Endothelial cell of hepatic sinusoid (primary cell): ENCODE results near the gene NEDD4.
"Not testable (repeated sequence)": the region's sequence is repeated elsewhere in the genome, so short reads cannot be mapped to it uniquely, and the experiment has no call there.

ENCODE experiments used
- in situ Hi-C: cut with HindIII; loops from 2 replicates; pipeline ENCODE4 v1.10.0; 2017; ENCODE audit warnings: low sequenced_read_pairs

The NEDD4 gene

GRCh38 chr15:56006371-56006770, 13.0 kb upstream of the NEDD4 start:
- in situ Hi-C loops, result not testable (repeated sequence)

- in situ Hi-C loops, result not testable (repeated sequence)
Observed at GRCh38 chr15:56004281-56004680, 10.9 kb upstream of the NEDD4 start.

- in situ Hi-C loops, result not testable (repeated sequence)
Observed at GRCh38 chr15:56003777-56004176, 10.4 kb upstream of the NEDD4 start.

GRCh38 chr15:56003277-56003676, 9.9 kb upstream of the NEDD4 start:
- in situ Hi-C loops, result not testable (repeated sequence)

- in situ Hi-C loops, result no loop called here
Observed at GRCh38 chr15:56001471-56002078, 8.2 kb upstream of the NEDD4 start.

GRCh38 chr15:55999658-56000057, 6.2 kb upstream of the NEDD4 start:
- in situ Hi-C loops, result loop anchor here (5.0 kb wide), 1 partner anchor 103 kb away; no protein-coding TSS in a partner anchor

- in situ Hi-C loops, result loop anchor here (5.0 kb wide), 1 partner anchor 104 kb away; no protein-coding TSS in a partner anchor
Observed at GRCh38 chr15:55998478-55998877, 5.1 kb upstream of the NEDD4 start.

GRCh38 chr15:55993804-55994560, 570 bp upstream of the NEDD4 start:
- in situ Hi-C loops, result no loop called here

GRCh38 chr15:55992769-55993110, 672 bp downstream of the NEDD4 start:
- in situ Hi-C loops, result no loop called here

GRCh38 chr15:55991802-55992768, 1.3 kb downstream of the NEDD4 start:
- in situ Hi-C loops, result no loop called here

GRCh38 chr15:55990998-55991397, 2.4 kb downstream of the NEDD4 start:
- in situ Hi-C loops, result no loop called here

GRCh38 chr15:55990516-55990915, 2.9 kb downstream of the NEDD4 start:
- in situ Hi-C loops, result no loop called here

- in situ Hi-C loops, result loop anchor here (5.0 kb wide), 1 partner anchor 72 kb away; no protein-coding TSS in a partner anchor
Observed at GRCh38 chr15:55989383-55989782, 4.0 kb downstream of the NEDD4 start.

GRCh38 chr15:55981582-55982249, 11.7 kb downstream of the NEDD4 start:
- in situ Hi-C loops, result no loop called here

GRCh38 chr15:55980511-55980910, 12.9 kb downstream of the NEDD4 start:
- in situ Hi-C loops, result no loop called here

GRCh38 chr15:55977231-55977630, 16.2 kb downstream of the NEDD4 start:
- in situ Hi-C loops, result no loop called here

GRCh38 chr15:55970286-55970685, 23.1 kb downstream of the NEDD4 start:
- in situ Hi-C loops, result no loop called here

- in situ Hi-C loops, result no loop called here
Observed at GRCh38 chr15:55969582-55969981, 23.8 kb downstream of the NEDD4 start.

GRCh38 chr15:55968923-55969322, 24.5 kb downstream of the NEDD4 start:
- in situ Hi-C loops, result no loop called here

GRCh38 chr15:55965091-55965490, 28.3 kb downstream of the NEDD4 start:
- in situ Hi-C loops, result no loop called here

GRCh38 chr15:55960946-55961345, 32.5 kb downstream of the NEDD4 start:
- in situ Hi-C loops, result no loop called here
